Loucy (cell line): ENCODE measurements around the gene ZNF26.

ENCODE experiments used
- H2AFZ ChIP-seq: fragments of 200-600 bp; sonication (generic); 2 replicates; pipeline ENCODE4 v1.6.0; 2016; ENCODE audit warnings: antibody characterized with exemption, mild to moderate bottlenecking, low read length, moderate library complexity
- H3F3A ChIP-seq: fragments of 200-600 bp; 2 replicates; pipeline ENCODE4 v1.6.0; 2016; ENCODE audit warnings: antibody characterized with exemption, low read depth, mild to moderate bottlenecking
- H3K27me3 ChIP-seq: fragments of 200-600 bp; sonication (generic); 2 replicates; pipeline ENCODE4 v1.6.1; 2014; ENCODE audit warnings: low read length, mild to moderate bottlenecking; ENCODE audit not compliant: insufficient read depth, poor library complexity, severe bottlenecking
- H3K36me3 ChIP-seq: fragments of 200-600 bp; sonication (generic); 2 replicates; pipeline ENCODE4 v1.6.1; 2016; ENCODE audit warnings: low read length; ENCODE audit not compliant: insufficient read depth
- H3K4me1 ChIP-seq: fragments of 200-600 bp; sonication (generic); 2 replicates; pipeline ENCODE4 v1.5.1; 2014; ENCODE audit warnings: low read length, mild to moderate bottlenecking; ENCODE audit not compliant: insufficient read depth, poor library complexity, severe bottlenecking
- H3K4me2 ChIP-seq: fragments of 200-600 bp; sonication (generic); 2 replicates; pipeline ENCODE4 v1.6.0; 2014; ENCODE audit warnings: antibody characterized with exemption, low read length, low read depth, mild to moderate bottlenecking; ENCODE audit not compliant: poor library complexity, severe bottlenecking
- H3K4me3 ChIP-seq: fragments of 200-600 bp; sonication (generic); 2 replicates; pipeline ENCODE4 v1.5.1; 2014; ENCODE audit warnings: low read length, mild to moderate bottlenecking, mixed read lengths; ENCODE audit not compliant: poor library complexity, severe bottlenecking
- H3K79me2 ChIP-seq: fragments of 200-600 bp; sonication (generic); 2 replicates; pipeline ENCODE4 v1.6.1; 2014; ENCODE audit warnings: low read length; ENCODE audit not compliant: insufficient read depth
- H3K9ac ChIP-seq: fragments of 200-600 bp; sonication (generic); 2 replicates; pipeline ENCODE4 v1.6.0; 2014; ENCODE audit warnings: mild to moderate bottlenecking, low read depth, low read length, moderate library complexity; ENCODE audit not compliant: poor library complexity, severe bottlenecking
- H3K9me2 ChIP-seq: fragments of 200-600 bp; sonication (generic); replicated peaks from 2 replicates; pipeline ENCODE4 v1.6.1; 2016; ENCODE audit warnings: low read depth, low read length, mixed read lengths
- H3K9me3 ChIP-seq: fragments of 200-600 bp; sonication (generic); 2 replicates; pipeline ENCODE4 v1.6.1; 2014; ENCODE audit warnings: mild to moderate bottlenecking, antibody characterized with exemption, low read length, low read depth; ENCODE audit not compliant: insufficient read depth
- H4K20me1 ChIP-seq: fragments of 200-600 bp; sonication (generic); 2 replicates; pipeline ENCODE4 v1.6.0; 2014; ENCODE audit warnings: antibody characterized with exemption, low read length, mild to moderate bottlenecking; ENCODE audit not compliant: insufficient read depth, poor library complexity, severe bottlenecking
- EZH2phosphoT487 ChIP-seq: fragments of 200-600 bp; IDR thresholded peaks from 2 replicates; pipeline ENCODE4 v1.6.1; 2018; ENCODE audit warnings: antibody characterized with exemption, mild to moderate bottlenecking, moderate library complexity, borderline replicate concordance
- TF ChIP-seq, protein P1 (sequence below): fragments of 200-600 bp; sonication (generic); conservative IDR thresholded peaks from 2 replicates; pipeline ENCODE4 v1.5.1; 2014; ENCODE audit warnings: mild to moderate bottlenecking, antibody characterized with exemption, low read length

Gene ZNF26

GRCh38 chr12:133023566-133023965 is 37.4 kb downstream of the ZNF26 start:
- H3K9me3 ChIP-seq: peaks cover 19% of the 10 kb centered on the region; the same call in 1 of the 2 replicates
- no peak overlapping the region for H2AFZ ChIP-seq
- TF ChIP-seq EZH2phosphoT487: no peak
- TF ChIP-seq, protein P1, sequence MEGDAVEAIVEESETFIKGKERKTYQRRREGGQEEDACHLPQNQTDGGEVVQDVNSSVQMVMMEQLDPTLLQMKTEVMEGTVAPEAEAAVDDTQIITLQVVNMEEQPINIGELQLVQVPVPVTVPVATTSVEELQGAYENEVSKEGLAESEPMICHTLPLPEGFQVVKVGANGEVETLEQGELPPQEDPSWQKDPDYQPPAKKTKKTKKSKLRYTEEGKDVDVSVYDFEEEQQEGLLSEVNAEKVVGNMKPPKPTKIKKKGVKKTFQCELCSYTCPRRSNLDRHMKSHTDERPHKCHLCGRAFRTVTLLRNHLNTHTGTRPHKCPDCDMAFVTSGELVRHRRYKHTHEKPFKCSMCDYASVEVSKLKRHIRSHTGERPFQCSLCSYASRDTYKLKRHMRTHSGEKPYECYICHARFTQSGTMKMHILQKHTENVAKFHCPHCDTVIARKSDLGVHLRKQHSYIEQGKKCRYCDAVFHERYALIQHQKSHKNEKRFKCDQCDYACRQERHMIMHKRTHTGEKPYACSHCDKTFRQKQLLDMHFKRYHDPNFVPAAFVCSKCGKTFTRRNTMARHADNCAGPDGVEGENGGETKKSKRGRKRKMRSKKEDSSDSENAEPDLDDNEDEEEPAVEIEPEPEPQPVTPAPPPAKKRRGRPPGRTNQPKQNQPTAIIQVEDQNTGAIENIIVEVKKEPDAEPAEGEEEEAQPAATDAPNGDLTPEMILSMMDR: no peak

GRCh38 chr12:133026996-133027395 is 40.8 kb downstream of the ZNF26 start:
- Histone ChIP-seq H3K36me3 (no peaks in the 10 kb centered on the region), H3K4me3 (no peak overlapping the region), H3K9ac (no peak overlapping the region), H3K9me3 (peaks cover 26% of the 10 kb centered on the region; the same call in 1 of the 2 replicates), H4K20me1 (no peaks in the 10 kb centered on the region), H3K79me2 (no peaks in the 10 kb centered on the region), H3K27me3 (no peaks in the 10 kb centered on the region), H3K9me2 (no peaks in the 10 kb centered on the region), H3F3A (no peaks in the 10 kb centered on the region), H3K4me1 (no peaks in the 10 kb centered on the region), H2AFZ (no peak overlapping the region), H3K4me2 (no peak overlapping the region)
- TF ChIP-seq, protein P1: no peak
- no peak for TF ChIP-seq EZH2phosphoT487

More at GRCh38 chr12:133023566-133023965, 37.4 kb downstream of the ZNF26 start:
- Histone ChIP-seq H3K4me2 (no peak overlapping the region), H4K20me1 (no peaks in the 10 kb centered on the region), H3K36me3 (no peaks in the 10 kb centered on the region), H3F3A (no peaks in the 10 kb centered on the region), H3K4me3 (no peak overlapping the region), H3K9ac (no peak overlapping the region), H3K27me3 (no peaks in the 10 kb centered on the region), H3K4me1 (no peaks in the 10 kb centered on the region), H3K9me2 (no peaks in the 10 kb centered on the region), H3K79me2 (no peaks in the 10 kb centered on the region)

- peak within 1 kb of the TSS; percentile 88 for H3K9ac ChIP-seq
- peak within 1 kb of the TSS; percentile 86 for H3K4me2 ChIP-seq
- H3K9me2 ChIP-seq: no peaks in the 10 kb centered on the region
- H3K9me3 ChIP-seq: peaks cover 10% of the 10 kb centered on the region; the same call in 1 of the 2 replicates
- peak within 1 kb of the TSS; percentile 91 for H3K4me3 ChIP-seq
- peak within 1 kb of the TSS; percentile 90 for H2AFZ ChIP-seq
- peaks cover 46% of the 10 kb centered on the region for H3K79me2 ChIP-seq
- peaks cover 14% of the 10 kb centered on the region for H3K4me1 ChIP-seq
- peaks cover 16% of the 10 kb centered on the region for H3K36me3 ChIP-seq
- H4K20me1 ChIP-seq: peaks cover 7% of the 10 kb centered on the region
- TF ChIP-seq, protein P1: no peak
- TF ChIP-seq EZH2phosphoT487: no peak
- H3K27me3 ChIP-seq: no peaks in the 10 kb centered on the region
- H3F3A ChIP-seq: no peaks in the 10 kb centered on the region
Measured at GRCh38 chr12:133037207-133038005, 51.2 kb downstream of the ZNF26 start, which contains the start of gene ZNF84. ZNF84 (plus strand) TSS chr12:133037509; CDS start chr12:133041468, 3,959 bp downstream.
